ENCODE results near the gene CA5B.

CA5B gene

GRCh38 chrX:15790769-15791290 lies 52.8 kb downstream of the CA5B start:
- no peaks in the 10 kb centered on the region for H3K36me3 ChIP-seq (ENCODE audit: control insufficient read depth, insufficient read depth, low read length)
- no peaks in the 10 kb centered on the region for H3K27me3 ChIP-seq (ENCODE audit: control insufficient read depth, insufficient read depth, low read length)
- H3K4me1 ChIP-seq (ENCODE audit: control insufficient read depth, insufficient read depth, low read length), result no peaks in the 10 kb centered on the region
- peak overlapping the region; percentile 67 for H3K4me3 ChIP-seq (ENCODE audit: low read length)
- H3K9ac ChIP-seq (ENCODE audit: low read length), result peak overlapping the region; percentile 76
- no peaks in the 10 kb centered on the region for H3K9me3 ChIP-seq (ENCODE audit: control insufficient read depth, low read length)

GRCh38 chrX:15797707-15798106 lies 59.6 kb downstream of the CA5B start:
- Histone ChIP-seq H3K9ac (ENCODE audit: low read length) (no peak overlapping the region), H3K36me3 (ENCODE audit: control insufficient read depth, insufficient read depth, low read length) (no peaks in the 10 kb centered on the region), H3K4me3 (ENCODE audit: low read length) (no peak overlapping the region)

GRCh38 chrX:15804563-15804962 lies 66.5 kb downstream of the CA5B start:
- Histone ChIP-seq H3K4me3 (ENCODE audit: low read length) (no peak overlapping the region), H3K36me3 (ENCODE audit: control insufficient read depth, insufficient read depth, low read length) (no peaks in the 10 kb centered on the region), H3K9me3 (ENCODE audit: control insufficient read depth, low read length) (no peaks in the 10 kb centered on the region), H3K27me3 (ENCODE audit: control insufficient read depth, insufficient read depth, low read length) (no peaks in the 10 kb centered on the region), H3K9ac (ENCODE audit: low read length) (no peak overlapping the region), H3K4me1 (ENCODE audit: control insufficient read depth, insufficient read depth, low read length) (no peaks in the 10 kb centered on the region)

More at GRCh38 chrX:15797707-15798106, 59.6 kb downstream of the CA5B start:
- no peaks in the 10 kb centered on the region for H3K4me1 ChIP-seq (ENCODE audit: control insufficient read depth, insufficient read depth, low read length)
- H3K9me3 ChIP-seq (ENCODE audit: control insufficient read depth, low read length), result no peaks in the 10 kb centered on the region
- H3K27me3 ChIP-seq (ENCODE audit: control insufficient read depth, insufficient read depth, low read length), result no peaks in the 10 kb centered on the region

GRCh38 chrX:15808254-15808653 lies 70.2 kb downstream of the CA5B start:
- Histone ChIP-seq H3K4me3 (ENCODE audit: low read length) (no peak overlapping the region), H3K9ac (ENCODE audit: low read length) (no peak overlapping the region), H3K36me3 (ENCODE audit: control insufficient read depth, insufficient read depth, low read length) (no peaks in the 10 kb centered on the region)

GRCh38 chrX:15812192-15812938 lies 74.3 kb downstream of the CA5B start:
- Histone ChIP-seq H3K4me3 (ENCODE audit: low read length) (no peak overlapping the region), H3K27me3 (ENCODE audit: control insufficient read depth, insufficient read depth, low read length) (no peaks in the 10 kb centered on the region), H3K36me3 (ENCODE audit: control insufficient read depth, insufficient read depth, low read length) (no peaks in the 10 kb centered on the region), H3K9me3 (ENCODE audit: control insufficient read depth, low read length) (no peaks in the 10 kb centered on the region), H3K9ac (ENCODE audit: low read length) (no peak overlapping the region), H3K4me1 (ENCODE audit: control insufficient read depth, insufficient read depth, low read length) (no peaks in the 10 kb centered on the region)

More at GRCh38 chrX:15808254-15808653, 70.2 kb downstream of the CA5B start:
- no peaks in the 10 kb centered on the region for H3K27me3 ChIP-seq (ENCODE audit: control insufficient read depth, insufficient read depth, low read length)
- H3K4me1 ChIP-seq (ENCODE audit: control insufficient read depth, insufficient read depth, low read length), result no peaks in the 10 kb centered on the region
- H3K9me3 ChIP-seq (ENCODE audit: control insufficient read depth, low read length), result no peaks in the 10 kb centered on the region

- Histone ChIP-seq H3K27me3 (ENCODE audit: control insufficient read depth, insufficient read depth, low read length) (no peaks in the 10 kb centered on the region), H3K36me3 (ENCODE audit: control insufficient read depth, insufficient read depth, low read length) (no peaks in the 10 kb centered on the region), H3K9ac (ENCODE audit: low read length) (no peak overlapping the region), H3K4me1 (ENCODE audit: control insufficient read depth, insufficient read depth, low read length) (no peaks in the 10 kb centered on the region), H3K9me3 (ENCODE audit: control insufficient read depth, low read length) (no peaks in the 10 kb centered on the region), H3K4me3 (ENCODE audit: low read length) (no peak overlapping the region)
These were observed 75.3 kb downstream of the CA5B start for GRCh38 chrX:15813416-15813815.

GRCh38 chrX:15814771-15815365 lies 76.8 kb downstream of the CA5B start:
- Histone ChIP-seq H3K27me3 (ENCODE audit: control insufficient read depth, insufficient read depth, low read length) (no peaks in the 10 kb centered on the region), H3K4me1 (ENCODE audit: control insufficient read depth, insufficient read depth, low read length) (no peaks in the 10 kb centered on the region), H3K9me3 (ENCODE audit: control insufficient read depth, low read length) (no peaks in the 10 kb centered on the region), H3K4me3 (ENCODE audit: low read length) (no peak overlapping the region), H3K9ac (ENCODE audit: low read length) (no peak overlapping the region), H3K36me3 (ENCODE audit: control insufficient read depth, insufficient read depth, low read length) (no peaks in the 10 kb centered on the region)

GRCh38 chrX:15815779-15816437 lies 77.8 kb downstream of the CA5B start:
- no peaks in the 10 kb centered on the region for H3K4me1 ChIP-seq (ENCODE audit: control insufficient read depth, insufficient read depth, low read length)
- H3K36me3 ChIP-seq (ENCODE audit: control insufficient read depth, insufficient read depth, low read length), result no peaks in the 10 kb centered on the region

GRCh38 chrX:15816438-15816809 lies 78.4 kb downstream of the CA5B start:
- Histone ChIP-seq H3K27me3 (ENCODE audit: control insufficient read depth, insufficient read depth, low read length) (no peaks in the 10 kb centered on the region), H3K4me3 (ENCODE audit: low read length) (no peak overlapping the region), H3K36me3 (ENCODE audit: control insufficient read depth, insufficient read depth, low read length) (no peaks in the 10 kb centered on the region), H3K9me3 (ENCODE audit: control insufficient read depth, low read length) (no peaks in the 10 kb centered on the region), H3K9ac (ENCODE audit: low read length) (no peak overlapping the region), H3K4me1 (ENCODE audit: control insufficient read depth, insufficient read depth, low read length) (no peaks in the 10 kb centered on the region)

More at GRCh38 chrX:15815779-15816437, 77.8 kb downstream of the CA5B start:
- H3K4me3 ChIP-seq (ENCODE audit: low read length), result no peak overlapping the region
- no peaks in the 10 kb centered on the region for H3K9me3 ChIP-seq (ENCODE audit: control insufficient read depth, low read length)
- no peaks in the 10 kb centered on the region for H3K27me3 ChIP-seq (ENCODE audit: control insufficient read depth, insufficient read depth, low read length)
- H3K9ac ChIP-seq (ENCODE audit: low read length), result no peak overlapping the region

GRCh38 chrX:15816886-15817285 lies 78.8 kb downstream of the CA5B start:
- H3K9me3 ChIP-seq (ENCODE audit: control insufficient read depth, low read length), result no peaks in the 10 kb centered on the region
- no peak overlapping the region for H3K4me3 ChIP-seq (ENCODE audit: low read length)
- H3K27me3 ChIP-seq (ENCODE audit: control insufficient read depth, insufficient read depth, low read length), result no peaks in the 10 kb centered on the region
- no peaks in the 10 kb centered on the region for H3K36me3 ChIP-seq (ENCODE audit: control insufficient read depth, insufficient read depth, low read length)
- H3K4me1 ChIP-seq (ENCODE audit: control insufficient read depth, insufficient read depth, low read length), result no peaks in the 10 kb centered on the region
- H3K9ac ChIP-seq (ENCODE audit: low read length), result no peak overlapping the region

- no peak overlapping the region for H3K9ac ChIP-seq (ENCODE audit: low read length)
- H3K4me3 ChIP-seq (ENCODE audit: low read length), result no peak overlapping the region
- H3K4me1 ChIP-seq (ENCODE audit: control insufficient read depth, insufficient read depth, low read length), result no peaks in the 10 kb centered on the region
- H3K36me3 ChIP-seq (ENCODE audit: control insufficient read depth, insufficient read depth, low read length), result no peaks in the 10 kb centered on the region
- H3K9me3 ChIP-seq (ENCODE audit: control insufficient read depth, low read length), result no peaks in the 10 kb centered on the region
- no peaks in the 10 kb centered on the region for H3K27me3 ChIP-seq (ENCODE audit: control insufficient read depth, insufficient read depth, low read length)
These were observed 82.3 kb downstream of the CA5B start for GRCh38 chrX:15820106-15821073.

All from mucosa of stomach (tissue), 1 donor.